ENCODE measurements around the gene CAPN15. TPM values are rescaled to one million over a fixed set of nuclear protein-coding genes. Genes with fewer than 3 reads are reported as not detected.
"Not testable (repeated sequence)": the region's sequence is repeated elsewhere in the genome, so short reads cannot be mapped to it uniquely, and the experiment has no call there.

CAPN15 gene
- total RNA-seq, 1 donor from 2014 or later = 9.9 TPM

- Histone ChIP-seq H3K4me1 (ENCODE audit: control insufficient read depth in 3 of 3, insufficient read depth in 3 of 3, low read length in 3 of 3) (peaks cover 68 to 84% (median 71%) of the 10 kb centered on the region in 3 donors), H3K27me3 (ENCODE audit: control insufficient read depth in 3 of 3, insufficient read depth in 3 of 3, low read length in 3 of 3) (no peaks in the 10 kb centered on the region), H3K27ac (ENCODE audit: low read depth, low read length) (peak overlapping the region; percentile 94)
Measured at GRCh38 chr16:591892-592517, 64.5 kb downstream of the CAPN15 start.

DNA sequence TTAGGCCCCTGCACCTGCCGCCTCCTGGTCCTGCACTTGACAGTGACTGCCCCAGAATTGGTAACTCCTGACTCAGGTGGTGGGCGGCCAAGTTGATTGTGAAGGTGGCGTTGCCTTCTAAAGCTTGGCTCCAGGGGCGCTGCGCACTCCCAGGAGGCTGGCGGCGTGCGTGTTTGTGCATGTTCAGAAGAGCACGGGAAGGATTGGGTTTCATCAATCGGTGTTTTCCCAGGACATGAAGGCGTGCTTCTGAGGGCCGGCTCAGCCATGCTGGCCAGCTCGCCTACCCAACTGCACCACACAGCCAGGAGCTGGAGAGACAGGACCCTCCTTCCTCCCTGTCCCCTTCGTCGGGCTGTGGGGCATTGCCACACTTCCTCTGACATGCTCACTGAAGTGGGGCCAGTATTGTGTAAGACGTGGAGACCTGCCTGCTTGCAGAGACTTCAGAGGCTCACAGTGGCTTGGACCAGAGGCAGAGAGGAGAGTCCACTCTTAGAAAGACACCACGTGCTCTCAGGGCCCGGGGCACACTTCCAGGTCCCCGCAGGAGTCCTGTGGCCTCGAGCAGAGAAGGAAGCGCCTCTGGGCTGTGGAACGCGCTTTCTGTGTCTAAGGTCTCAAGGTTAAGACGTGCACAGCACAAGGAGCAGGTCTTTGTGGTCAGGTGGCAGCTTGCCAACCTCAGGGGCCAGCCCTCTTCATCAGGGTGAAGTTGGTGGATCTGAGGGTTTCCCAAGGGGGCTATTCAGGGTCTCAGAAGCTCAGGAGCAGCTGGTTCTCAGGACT is 65.2 kb downstream of the CAPN15 start:
- Histone ChIP-seq H3K9me3 (ENCODE audit: control insufficient read depth in 3 of 3, low read length in 3 of 3) (no peaks in the 10 kb centered on the region), H3K36me3 (ENCODE audit: control insufficient read depth in 3 of 3, insufficient read depth in 3 of 3, low read length in 3 of 3) (peaks cover 4 to 7% (median 4%) of the 10 kb centered on the region in 3 donors), H3K27me3 (ENCODE audit: control insufficient read depth in 3 of 3, insufficient read depth in 3 of 3, low read length in 3 of 3) (no peaks in the 10 kb centered on the region), H3K4me1 (ENCODE audit: control insufficient read depth in 3 of 3, insufficient read depth in 3 of 3, low read length in 3 of 3) (peaks cover 61 to 77% (median 65%) of the 10 kb centered on the region in 3 donors), H3K27ac (ENCODE audit: low read depth, low read length) (peak overlapping the region; percentile 94), H3K4me3 (ENCODE audit: low read length in 3 of 3) (peak overlapping the region; percentile 41 to 65 (median 49)), H3K9ac (ENCODE audit: low read depth in 1 of 3, low read length in 3 of 3) (peak overlapping the region; percentile 74 to 97 (median 74))

More at GRCh38 chr16:591892-592517, 64.5 kb downstream of the CAPN15 start:
- peak overlapping the region; percentile 74 to 97 (median 74) for H3K9ac ChIP-seq (ENCODE audit: low read depth in 1 of 3, low read length in 3 of 3)
- H3K4me3 ChIP-seq (ENCODE audit: low read length in 3 of 3) = peak overlapping the region in 2 of 3 donors; percentile 49 to 65
- H3K9me3 ChIP-seq (ENCODE audit: control insufficient read depth in 3 of 3, low read length in 3 of 3) = no peaks in the 10 kb centered on the region
- H3K36me3 ChIP-seq (ENCODE audit: control insufficient read depth in 3 of 3, insufficient read depth in 3 of 3, low read length in 3 of 3) = peaks cover 4 to 5% (median 4%) of the 10 kb centered on the region in 3 donors

DNA sequence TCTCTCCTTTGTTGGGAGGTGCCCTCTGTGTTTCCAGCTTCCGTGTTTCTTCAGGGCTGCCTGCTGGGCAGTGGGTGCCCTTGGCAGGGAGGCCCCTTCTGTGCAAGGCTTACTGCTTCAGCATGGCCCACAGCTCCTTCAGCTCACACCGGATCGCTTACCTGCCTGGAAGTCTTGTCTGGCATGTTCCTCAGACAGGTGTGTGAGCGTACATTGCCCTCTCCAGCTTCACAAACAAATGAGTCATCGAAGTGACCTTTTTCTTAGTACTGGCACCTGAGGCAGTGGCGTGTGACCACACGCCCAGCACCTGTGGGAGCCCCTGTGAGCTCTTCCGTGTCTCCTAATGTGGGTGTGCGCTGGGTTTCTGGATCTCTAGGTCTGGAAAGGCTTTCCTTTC is 65.9 kb downstream of the CAPN15 start:
- no peaks in the 10 kb centered on the region for H3K9me3 ChIP-seq (ENCODE audit: control insufficient read depth in 3 of 3, low read length in 3 of 3)
- H3K9ac ChIP-seq (ENCODE audit: low read depth in 1 of 3, low read length in 3 of 3) = peak overlapping the region; percentile 67 to 78 (median 74)

DNA sequence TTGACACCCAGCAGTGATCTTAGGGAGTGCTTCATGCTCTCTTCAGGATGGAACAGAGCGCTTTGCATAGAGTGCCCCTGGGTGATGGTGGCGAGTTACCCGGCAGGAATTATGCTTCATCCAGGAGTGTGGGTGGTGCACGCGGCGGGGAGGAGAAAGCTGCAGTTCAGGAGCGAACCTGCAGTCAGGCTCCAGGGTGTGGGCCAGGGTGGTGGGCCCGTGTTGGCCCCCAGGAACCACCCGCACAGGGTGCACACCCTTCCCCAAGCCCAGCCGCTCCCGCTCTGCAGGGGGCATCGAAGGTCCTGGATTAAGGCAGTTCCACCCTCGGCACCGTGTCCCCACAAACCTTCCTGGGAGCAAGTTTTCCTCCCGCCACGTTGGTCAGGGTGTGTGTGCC is 66.3 kb downstream of the CAPN15 start:
- peak overlapping the region in 2 of 3 donors; percentile 24 to 65 for H3K4me3 ChIP-seq (ENCODE audit: low read length in 3 of 3)
- H3K27me3 ChIP-seq (ENCODE audit: control insufficient read depth in 3 of 3, insufficient read depth in 3 of 3, low read length in 3 of 3) = no peaks in the 10 kb centered on the region
- H3K9ac ChIP-seq (ENCODE audit: low read depth in 1 of 3, low read length in 3 of 3) = peak overlapping the region; percentile 67 to 78 (median 74)
- H3K36me3 ChIP-seq (ENCODE audit: control insufficient read depth in 3 of 3, insufficient read depth in 3 of 3, low read length in 3 of 3) = peaks cover 4 to 7% (median 7%) of the 10 kb centered on the region in 3 donors
- H3K4me1 ChIP-seq (ENCODE audit: control insufficient read depth in 3 of 3, insufficient read depth in 3 of 3, low read length in 3 of 3) = peaks cover 54 to 67% (median 57%) of the 10 kb centered on the region in 3 donors
- peak overlapping the region; percentile 94 for H3K27ac ChIP-seq (ENCODE audit: low read depth, low read length)
- no peaks in the 10 kb centered on the region for H3K9me3 ChIP-seq (ENCODE audit: control insufficient read depth in 3 of 3, low read length in 3 of 3)

More for the DNA sequence above, 65.9 kb downstream of the CAPN15 start:
- peaks cover 54 to 70% (median 58%) of the 10 kb centered on the region in 3 donors for H3K4me1 ChIP-seq (ENCODE audit: control insufficient read depth in 3 of 3, insufficient read depth in 3 of 3, low read length in 3 of 3)
- peak overlapping the region in 2 of 3 donors; percentile 24 to 65 for H3K4me3 ChIP-seq (ENCODE audit: low read length in 3 of 3)
- peak overlapping the region; percentile 94 for H3K27ac ChIP-seq (ENCODE audit: low read depth, low read length)
- peaks cover 4 to 7% (median 4%) of the 10 kb centered on the region in 3 donors for H3K36me3 ChIP-seq (ENCODE audit: control insufficient read depth in 3 of 3, insufficient read depth in 3 of 3, low read length in 3 of 3)
- H3K27me3 ChIP-seq (ENCODE audit: control insufficient read depth in 3 of 3, insufficient read depth in 3 of 3, low read length in 3 of 3) = no peaks in the 10 kb centered on the region

DNA sequence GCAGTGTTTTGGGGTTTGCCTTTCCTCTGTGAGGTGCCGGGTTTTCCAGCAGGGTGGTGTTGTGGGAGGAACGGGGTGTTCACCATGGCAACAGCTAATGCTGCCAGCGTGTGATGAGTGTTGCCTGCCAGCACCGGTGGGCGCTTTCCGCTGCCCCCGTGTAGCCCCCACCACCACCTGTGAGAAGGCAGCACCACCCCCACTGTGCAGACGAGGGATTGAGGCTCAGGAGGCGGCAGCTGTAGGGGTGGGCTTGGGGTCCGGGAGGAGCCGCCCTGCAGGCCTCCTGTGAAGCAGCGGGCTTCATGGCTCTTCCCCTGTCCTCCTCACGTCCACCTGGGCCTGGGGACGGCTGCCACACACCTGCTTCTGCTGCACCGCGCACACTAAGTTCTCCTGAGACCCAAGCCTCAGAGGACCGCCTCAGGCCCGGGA is 67.6 kb downstream of the CAPN15 start:
- peak overlapping the region in 1 of 3 donors; percentile 45 for H3K9ac ChIP-seq (ENCODE audit: low read depth in 1 of 3, low read length in 3 of 3)
- peaks cover 54 to 67% (median 57%) of the 10 kb centered on the region in 3 donors for H3K4me1 ChIP-seq (ENCODE audit: control insufficient read depth in 3 of 3, insufficient read depth in 3 of 3, low read length in 3 of 3)
- H3K4me3 ChIP-seq (ENCODE audit: low read length in 3 of 3) = no peak overlapping the region
- H3K27me3 ChIP-seq (ENCODE audit: control insufficient read depth in 3 of 3, insufficient read depth in 3 of 3, low read length in 3 of 3) = no peaks in the 10 kb centered on the region
- H3K36me3 ChIP-seq (ENCODE audit: control insufficient read depth in 3 of 3, insufficient read depth in 3 of 3, low read length in 3 of 3) = peaks cover 7 to 12% (median 12%) of the 10 kb centered on the region in 3 donors
- H3K9me3 ChIP-seq (ENCODE audit: control insufficient read depth in 3 of 3, low read length in 3 of 3) = no peaks in the 10 kb centered on the region
- H3K27ac ChIP-seq (ENCODE audit: low read depth, low read length) = no peak overlapping the region

GRCh38 chr16:595942-596735 is 68.6 kb downstream of the CAPN15 start:
- no peak overlapping the region for H3K27ac ChIP-seq (ENCODE audit: low read depth, low read length)
- H3K4me3 ChIP-seq (ENCODE audit: low read length in 3 of 3) = no peak overlapping the region

GRCh38 chr16:596736-597060 is 69.2 kb downstream of the CAPN15 start:
- Histone ChIP-seq H3K4me3 (ENCODE audit: low read length in 3 of 3) (no peak overlapping the region), H3K9ac (ENCODE audit: low read depth in 1 of 3, low read length in 3 of 3) (no peak overlapping the region), H3K9me3 (ENCODE audit: control insufficient read depth in 3 of 3, low read length in 3 of 3) (no peaks in the 10 kb centered on the region), H3K27me3 (ENCODE audit: control insufficient read depth in 3 of 3, insufficient read depth in 3 of 3, low read length in 3 of 3) (no peaks in the 10 kb centered on the region), H3K27ac (ENCODE audit: low read depth, low read length) (no peak overlapping the region), H3K4me1 (ENCODE audit: control insufficient read depth in 3 of 3, insufficient read depth in 3 of 3, low read length in 3 of 3) (peaks cover 43 to 51% (median 48%) of the 10 kb centered on the region in 3 donors), H3K36me3 (ENCODE audit: control insufficient read depth in 3 of 3, insufficient read depth in 3 of 3, low read length in 3 of 3) (peaks cover 6 to 17% (median 12%) of the 10 kb centered on the region in 3 donors)

More at GRCh38 chr16:595942-596735, 68.6 kb downstream of the CAPN15 start:
- Histone ChIP-seq H3K9me3 (ENCODE audit: control insufficient read depth in 3 of 3, low read length in 3 of 3) (no peaks in the 10 kb centered on the region), H3K4me1 (ENCODE audit: control insufficient read depth in 3 of 3, insufficient read depth in 3 of 3, low read length in 3 of 3) (peaks cover 48 to 56% (median 50%) of the 10 kb centered on the region in 3 donors), H3K27me3 (ENCODE audit: control insufficient read depth in 3 of 3, insufficient read depth in 3 of 3, low read length in 3 of 3) (no peaks in the 10 kb centered on the region), H3K36me3 (ENCODE audit: control insufficient read depth in 3 of 3, insufficient read depth in 3 of 3, low read length in 3 of 3) (peaks cover 6 to 17% (median 12%) of the 10 kb centered on the region in 3 donors), H3K9ac (ENCODE audit: low read depth in 1 of 3, low read length in 3 of 3) (peak overlapping the region in 1 of 3 donors; percentile 50)

DNA sequence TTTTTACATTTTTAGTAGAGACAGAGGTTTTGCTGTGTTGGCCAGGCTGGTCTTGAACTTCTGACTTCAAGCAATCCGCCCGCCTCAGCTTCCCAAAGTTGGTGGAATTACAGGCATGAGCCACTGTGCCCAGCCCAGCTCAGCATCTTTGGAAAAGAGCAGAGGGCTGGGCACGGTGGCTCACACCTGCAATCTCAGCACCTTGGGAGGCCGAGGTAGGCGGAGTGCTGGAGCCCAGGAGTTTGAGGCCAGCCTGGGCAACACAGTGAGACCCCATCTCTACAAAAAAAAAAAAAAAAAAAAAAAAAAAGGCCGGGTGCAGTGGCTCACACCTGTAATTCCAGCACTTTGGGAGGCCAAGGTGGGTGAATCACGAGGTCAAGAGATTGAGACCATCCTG is 70.1 kb downstream of the CAPN15 start:
- H3K9me3 ChIP-seq (ENCODE audit: control insufficient read depth in 3 of 3, low read length in 3 of 3); H3K9ac ChIP-seq (ENCODE audit: low read depth in 1 of 3, low read length in 3 of 3); H3K4me3 ChIP-seq (ENCODE audit: low read length in 3 of 3); H3K27ac ChIP-seq (ENCODE audit: low read depth, low read length); H3K27me3 ChIP-seq (ENCODE audit: control insufficient read depth in 3 of 3, insufficient read depth in 3 of 3, low read length in 3 of 3): not testable (repeated sequence)
- Histone ChIP-seq H3K36me3 (ENCODE audit: control insufficient read depth in 3 of 3, insufficient read depth in 3 of 3, low read length in 3 of 3) (peaks cover 6 to 17% (median 12%) of the 10 kb centered on the region in 3 donors), H3K4me1 (ENCODE audit: control insufficient read depth in 3 of 3, insufficient read depth in 3 of 3, low read length in 3 of 3) (peaks cover 34 to 42% (median 38%) of the 10 kb centered on the region in 3 donors)

DNA sequence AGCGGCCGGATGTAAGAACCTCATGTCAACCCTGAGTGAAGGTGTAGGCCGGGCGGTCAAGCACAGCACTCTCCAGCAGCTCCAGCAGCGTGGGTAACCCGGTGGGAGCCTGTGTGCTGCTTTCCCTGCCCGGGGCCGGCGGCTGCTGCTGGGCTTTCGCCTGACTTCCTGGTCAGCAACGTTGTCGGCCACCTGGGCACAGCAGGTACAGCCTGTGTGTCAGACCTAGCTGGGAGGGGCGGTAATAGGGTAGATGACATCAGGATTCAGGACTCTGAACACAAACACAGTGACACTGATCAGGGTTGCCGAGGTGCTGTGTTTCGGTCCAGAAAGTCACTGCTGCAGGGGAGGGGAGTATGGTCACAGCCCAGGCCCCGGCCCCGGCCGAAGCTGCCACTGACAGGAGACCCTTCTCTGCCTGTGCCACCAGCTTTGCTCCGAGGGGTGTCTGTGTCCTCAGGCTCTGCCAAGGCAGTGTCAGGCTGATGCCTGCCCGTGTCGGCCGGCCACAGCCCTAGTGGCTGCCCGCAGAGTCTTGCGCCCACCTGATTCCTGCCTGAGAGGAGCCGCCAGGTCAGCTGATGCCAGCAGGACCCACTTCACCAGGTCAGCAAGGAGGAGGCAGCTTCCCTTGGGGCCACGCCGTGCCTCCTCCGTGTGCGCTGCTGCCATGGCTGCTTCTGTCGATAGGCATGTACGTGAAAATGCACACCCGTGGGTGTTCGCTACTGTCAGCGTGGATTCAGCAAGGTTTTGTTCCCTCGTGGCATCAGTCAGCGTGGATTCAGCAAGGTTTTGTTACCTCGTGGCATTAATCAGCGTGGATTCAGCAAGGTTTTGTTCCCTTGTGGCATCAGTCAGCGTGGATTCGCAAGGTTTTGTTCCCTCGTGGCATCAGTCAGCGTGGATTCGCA is 71.6 kb downstream of the CAPN15 start:
- Histone ChIP-seq H3K27ac (ENCODE audit: low read depth, low read length) (no peak overlapping the region), H3K9ac (ENCODE audit: low read depth in 1 of 3, low read length in 3 of 3) (no peak overlapping the region), H3K4me3 (ENCODE audit: low read length in 3 of 3) (no peak overlapping the region), H3K27me3 (ENCODE audit: control insufficient read depth in 3 of 3, insufficient read depth in 3 of 3, low read length in 3 of 3) (no peaks in the 10 kb centered on the region), H3K9me3 (ENCODE audit: control insufficient read depth in 3 of 3, low read length in 3 of 3) (no peaks in the 10 kb centered on the region), H3K36me3 (ENCODE audit: control insufficient read depth in 3 of 3, insufficient read depth in 3 of 3, low read length in 3 of 3) (peaks cover 6 to 17% (median 12%) of the 10 kb centered on the region in 3 donors), H3K4me1 (ENCODE audit: control insufficient read depth in 3 of 3, insufficient read depth in 3 of 3, low read length in 3 of 3) (peaks cover 20 to 28% (median 24%) of the 10 kb centered on the region in 3 donors)

Measured in skeletal muscle tissue (tissue), 4 donors.